HL-60/S4 treated with retinoic acid at 250 ng/mL for 4 days and 3 days (cell line): ENCODE measurements around the gene CANX.
"Not testable (repeated sequence)": the region's sequence is repeated elsewhere in the genome, so short reads cannot be mapped to it uniquely, and the experiment has no call there.

Source experiments
- in situ Hi-C: fragments of 300-500 bp; cut with MboI; formaldehyde crosslinking; loops from 2 replicates; pipeline ENCODE4 v1.7.0; 2022; ENCODE audit warnings: low sequenced_read_pairs

The CANX gene, protein sequence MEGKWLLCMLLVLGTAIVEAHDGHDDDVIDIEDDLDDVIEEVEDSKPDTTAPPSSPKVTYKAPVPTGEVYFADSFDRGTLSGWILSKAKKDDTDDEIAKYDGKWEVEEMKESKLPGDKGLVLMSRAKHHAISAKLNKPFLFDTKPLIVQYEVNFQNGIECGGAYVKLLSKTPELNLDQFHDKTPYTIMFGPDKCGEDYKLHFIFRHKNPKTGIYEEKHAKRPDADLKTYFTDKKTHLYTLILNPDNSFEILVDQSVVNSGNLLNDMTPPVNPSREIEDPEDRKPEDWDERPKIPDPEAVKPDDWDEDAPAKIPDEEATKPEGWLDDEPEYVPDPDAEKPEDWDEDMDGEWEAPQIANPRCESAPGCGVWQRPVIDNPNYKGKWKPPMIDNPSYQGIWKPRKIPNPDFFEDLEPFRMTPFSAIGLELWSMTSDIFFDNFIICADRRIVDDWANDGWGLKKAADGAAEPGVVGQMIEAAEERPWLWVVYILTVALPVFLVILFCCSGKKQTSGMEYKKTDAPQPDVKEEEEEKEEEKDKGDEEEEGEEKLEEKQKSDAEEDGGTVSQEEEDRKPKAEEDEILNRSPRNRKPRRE

DNA sequence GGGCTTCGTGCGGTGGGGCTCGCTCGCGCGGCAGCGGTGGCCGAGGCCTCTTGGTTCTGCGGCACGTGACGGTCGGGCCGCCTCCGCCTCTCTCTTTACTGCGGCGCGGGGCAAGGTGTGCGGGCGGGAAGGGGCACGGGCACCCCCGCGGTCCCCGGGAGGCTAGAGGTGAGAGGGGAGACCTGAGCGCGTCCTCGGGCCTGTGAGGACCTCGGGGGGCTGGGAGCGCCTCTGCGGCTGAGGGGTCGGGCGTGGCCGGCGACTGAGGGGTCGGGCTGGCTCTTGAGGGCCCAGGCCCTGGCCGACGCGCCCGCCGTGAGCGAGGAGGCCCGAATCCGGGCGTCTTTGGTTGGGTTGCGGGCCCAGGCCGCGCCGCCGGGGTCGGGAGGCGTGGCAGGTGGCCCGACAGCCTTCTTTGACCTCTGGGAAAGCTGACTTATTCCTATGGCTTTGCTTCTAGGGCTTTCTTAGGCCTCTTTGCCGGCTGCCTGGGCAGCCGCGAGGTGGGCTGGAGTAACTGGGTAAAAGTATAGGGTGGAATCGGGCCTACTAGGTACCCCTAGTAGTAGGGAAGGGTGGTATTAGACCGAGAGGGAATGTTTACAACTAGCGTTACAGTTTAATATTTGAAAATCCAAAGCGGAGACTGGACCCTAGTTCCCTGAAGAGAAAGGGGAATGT is at the start of gene CANX:
Gene CANX (plus strand): TSS at position 33 of the 681 bp plus-strand sequence. CDS start 6,715 bp downstream, outside the sequence.
- in situ Hi-C loops: no loop called here

DNA sequence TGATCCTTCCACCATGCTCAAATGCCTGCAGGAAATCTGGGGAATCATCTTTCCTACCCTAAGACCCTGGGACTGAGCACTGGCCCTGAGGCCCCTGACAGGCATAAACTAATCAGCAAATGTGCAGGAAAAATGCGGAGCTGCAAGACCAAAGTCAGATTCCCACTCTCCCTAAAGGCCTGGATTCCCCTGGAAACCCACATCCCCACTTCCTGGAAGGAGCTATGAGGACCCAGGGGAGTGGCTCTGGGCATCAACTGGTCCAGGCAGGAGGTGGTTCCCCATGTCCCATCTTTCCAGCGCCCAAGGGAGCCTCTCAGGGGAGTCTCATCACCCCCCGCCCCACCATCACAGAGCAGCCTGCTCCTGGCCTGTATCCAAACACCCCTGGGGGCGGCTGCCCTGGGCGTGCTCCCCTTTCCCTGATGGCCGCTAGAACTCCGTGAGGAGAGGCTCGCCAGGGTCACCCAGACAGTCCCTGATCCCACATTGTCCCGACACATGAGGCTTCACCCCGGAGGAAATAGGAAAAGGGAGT is 49.5 kb upstream of the CANX start:
- in situ Hi-C loops: not testable (repeated sequence)

DNA sequence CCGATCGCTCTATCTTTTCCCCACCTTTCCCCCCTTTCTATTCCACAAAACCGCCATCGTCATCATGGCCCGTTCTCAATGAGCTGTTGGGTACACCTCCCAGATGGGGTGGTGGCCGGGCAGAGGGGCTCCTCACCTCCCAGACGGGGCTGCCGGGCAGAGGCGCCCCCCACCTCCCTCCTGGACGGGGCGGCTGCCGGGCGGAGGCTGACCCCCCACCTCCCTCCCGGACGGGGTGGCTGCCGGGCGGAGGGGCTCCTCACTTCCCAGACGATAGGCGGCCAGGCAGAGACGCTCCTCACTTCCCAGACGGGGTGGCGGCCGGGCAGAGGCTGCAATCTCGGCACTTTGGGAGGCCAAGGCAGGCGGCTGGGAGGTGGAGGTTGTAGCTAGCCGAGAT is 48.5 kb upstream of the CANX start:
- in situ Hi-C loops: not testable (repeated sequence)

DNA sequence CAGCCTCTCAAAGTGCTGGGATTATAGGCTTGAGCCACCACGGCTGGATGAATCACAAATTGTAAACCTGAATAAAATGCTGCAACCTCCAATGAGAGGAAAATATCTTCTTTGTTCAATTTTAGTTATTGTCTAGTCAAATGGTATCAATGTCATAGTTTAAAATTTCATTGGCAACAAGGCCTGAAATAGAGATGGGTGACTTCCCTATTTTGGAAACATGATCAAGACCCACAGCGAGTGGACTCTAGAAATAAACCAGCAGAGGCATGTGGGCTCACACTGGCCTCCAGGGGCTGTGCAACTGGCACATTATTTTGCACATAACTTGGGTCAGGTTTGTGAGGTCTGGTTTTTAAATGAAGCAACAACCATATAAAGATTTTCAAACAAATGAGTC is 45.6 kb upstream of the CANX start:
- in situ Hi-C loops: not testable (repeated sequence)

- in situ Hi-C loops: not testable (repeated sequence)
These were observed 41.2 kb upstream of the CANX start for GRCh38 chr5:179657302-179658178.

DNA sequence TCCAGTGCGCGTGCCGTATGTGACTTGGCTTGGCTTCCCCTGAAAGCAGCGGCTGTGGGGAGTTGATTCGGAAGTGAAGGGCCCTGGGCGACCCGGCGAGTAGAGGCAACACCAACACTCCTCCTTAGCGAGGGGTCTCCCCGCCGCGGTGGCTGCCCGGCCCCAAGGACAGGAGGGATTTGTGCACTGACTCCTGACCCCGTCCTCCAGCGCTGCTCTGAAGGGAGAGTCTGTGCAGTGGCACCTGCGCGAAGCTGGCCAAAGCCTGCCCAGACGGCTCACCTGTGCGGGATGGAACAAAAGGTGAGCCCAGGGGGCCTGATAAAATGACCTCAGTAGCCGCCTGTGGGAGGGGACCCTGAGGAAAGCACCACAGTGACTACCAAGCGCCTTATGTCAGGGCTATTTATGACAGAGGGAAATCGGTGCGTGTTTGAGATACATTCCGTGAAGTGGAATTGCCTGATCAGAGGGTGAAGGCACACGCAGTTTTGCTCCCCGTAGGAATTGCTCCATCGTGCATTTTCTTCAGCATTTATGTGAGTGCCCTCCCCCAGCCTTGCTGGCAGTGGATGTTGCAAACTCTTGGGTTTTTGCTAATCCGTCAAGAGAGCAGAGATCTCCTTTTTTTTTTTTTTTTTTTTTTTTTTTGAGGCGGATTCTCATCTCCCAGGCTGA is 40.4 kb upstream of the CANX start:
- in situ Hi-C loops: not testable (repeated sequence)

GRCh38 chr5:179661647-179662046 is 37.1 kb upstream of the CANX start:
- in situ Hi-C loops: loop anchor here (10.0 kb wide), 1 partner anchor 57 kb away; no protein-coding TSS in a partner anchor

DNA sequence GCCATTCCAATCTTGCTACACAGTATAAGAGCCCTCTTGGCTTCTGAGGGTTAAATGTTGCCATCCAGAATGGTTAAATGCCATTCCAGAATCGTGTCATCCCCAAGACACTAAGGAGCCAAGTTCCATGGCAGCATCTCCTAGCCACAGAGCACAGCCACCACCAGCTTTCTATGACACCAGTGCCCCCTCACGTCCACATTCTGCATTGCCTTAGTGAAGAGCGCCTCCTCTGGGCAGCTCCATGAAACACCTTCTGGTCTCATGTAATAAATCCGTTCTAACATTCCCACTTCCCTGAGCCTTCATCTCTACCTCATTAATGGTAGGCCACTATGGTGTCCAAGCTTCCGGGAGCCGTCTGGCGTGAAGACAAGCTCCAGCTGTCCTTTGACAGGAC is 30.4 kb upstream of the CANX start:
- in situ Hi-C loops: loop anchor here (10.0 kb wide), 1 partner anchor 64 kb away; no protein-coding TSS in a partner anchor

DNA sequence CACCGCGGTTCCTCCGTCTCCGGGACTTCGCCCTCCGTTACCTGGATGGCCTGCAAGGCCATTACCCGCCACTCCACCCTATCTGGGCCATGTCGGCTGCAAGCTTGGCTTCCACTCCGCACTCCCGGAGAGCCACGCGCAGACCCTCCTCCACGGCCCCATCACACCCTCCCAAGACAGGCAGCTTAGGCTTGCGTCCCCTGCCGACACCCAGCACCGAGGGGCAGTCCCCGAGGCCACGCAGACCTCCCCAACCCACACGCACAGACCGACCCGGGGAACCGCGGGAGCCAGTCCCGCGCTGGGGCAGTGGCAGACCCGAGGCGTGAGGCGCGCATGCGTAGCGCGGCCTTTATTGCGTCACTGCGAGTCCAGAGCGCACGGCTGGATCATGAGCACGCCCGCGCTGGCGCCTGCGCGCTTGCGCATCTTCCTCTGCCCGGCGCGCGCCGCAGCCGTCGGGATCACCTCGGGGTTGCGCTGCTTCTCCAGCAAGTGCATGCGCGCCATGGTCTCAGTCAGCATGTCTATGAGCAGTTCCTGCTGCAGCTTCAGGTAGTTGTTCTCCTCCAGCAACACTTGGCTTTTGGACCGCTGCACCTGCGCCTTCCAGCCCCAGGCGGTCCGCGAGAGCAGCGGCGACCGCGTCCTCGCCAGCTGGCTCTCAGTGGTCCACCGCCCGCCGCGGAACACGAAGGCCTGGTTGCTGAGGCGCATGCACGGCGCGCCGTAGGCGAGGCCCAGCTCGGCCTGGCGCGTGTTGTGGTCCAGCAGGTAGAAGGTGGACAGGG is 20.3 kb upstream of the CANX start:
- in situ Hi-C loops: no loop called here

- in situ Hi-C loops: no loop called here
These were observed 19.6 kb upstream of the CANX start for GRCh38 chr5:179679014-179679674.

GRCh38 chr5:179680014-179680779 is 18.6 kb upstream of the CANX start:
- in situ Hi-C loops: no loop called here

DNA sequence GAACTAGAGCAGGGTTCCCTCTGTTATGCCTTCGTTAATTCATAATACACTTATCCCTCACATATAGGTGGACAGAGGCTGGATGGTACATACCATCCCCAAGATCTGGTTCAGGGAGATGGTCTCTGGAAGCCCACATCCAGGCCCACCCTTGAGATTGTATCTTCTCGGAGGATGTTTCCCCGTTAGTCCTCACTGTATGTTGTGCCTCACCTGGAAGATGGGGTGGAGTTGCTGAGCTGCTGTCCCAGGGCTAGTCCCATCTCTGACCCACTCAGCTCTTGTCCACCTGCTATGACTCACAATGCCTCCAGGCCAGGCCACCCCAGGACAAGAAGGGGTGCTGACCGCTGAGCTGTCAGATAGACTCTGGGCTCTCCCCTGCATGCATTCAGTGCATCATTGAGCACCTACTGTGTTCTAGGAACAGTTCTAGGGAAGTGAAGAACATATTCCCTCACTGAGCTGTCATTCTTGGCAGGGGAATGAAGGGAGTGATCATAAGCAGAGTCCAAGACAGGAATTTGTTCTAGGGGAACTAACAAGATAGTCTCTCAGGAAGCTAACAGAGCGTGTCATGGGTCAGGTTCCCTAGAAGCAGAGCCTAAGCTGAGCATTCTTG is 17.9 kb upstream of the CANX start, which contains the start of gene CBY3:
Gene CBY3 (minus strand): TSS at position 255 of the 622 bp plus-strand sequence. CDS start 116 bp downstream, at position 139.
- in situ Hi-C loops: no loop called here

DNA sequence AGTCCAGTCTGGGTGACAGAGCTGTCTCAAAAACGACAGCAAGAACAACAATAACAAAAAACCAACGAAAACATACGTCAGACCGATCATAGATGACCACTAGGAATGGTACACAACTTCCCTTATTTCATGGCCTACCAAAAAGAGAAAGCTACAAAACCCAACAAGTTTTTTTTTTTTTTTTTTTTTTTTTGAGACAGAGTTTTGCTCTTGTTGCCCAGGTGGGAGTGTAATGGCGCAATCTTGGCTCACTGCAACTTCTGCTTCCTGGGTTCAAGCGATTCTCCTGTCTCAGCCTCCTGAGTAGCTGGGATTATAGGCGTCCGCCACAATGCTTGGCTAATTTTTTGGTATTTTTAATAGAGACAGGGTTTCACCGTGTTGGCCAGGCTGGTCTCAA is 9.6 kb upstream of the CANX start:
- in situ Hi-C loops: not testable (repeated sequence)

GRCh38 chr5:179694561-179694960 is 4.2 kb upstream of the CANX start:
- in situ Hi-C loops: no loop called here

DNA sequence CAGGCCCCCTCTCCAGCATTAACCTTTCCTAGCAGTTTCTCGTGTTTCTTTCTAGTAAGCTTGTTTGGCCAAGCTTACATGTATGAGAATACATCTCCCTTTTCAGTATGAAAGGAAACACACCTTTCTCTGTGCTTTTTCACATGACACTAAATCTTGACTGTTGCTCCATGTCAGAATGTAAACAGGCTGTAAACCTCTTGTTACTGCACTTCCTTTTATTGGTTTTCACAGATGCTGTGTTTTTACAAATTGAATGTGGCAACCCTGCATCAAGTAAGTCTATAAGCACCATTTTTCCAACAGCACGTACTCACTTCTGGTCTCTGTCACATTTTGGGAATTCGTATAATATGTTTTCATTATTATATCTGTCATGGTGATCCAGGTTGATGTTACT is 2.2 kb upstream of the CANX start:
- in situ Hi-C loops: no loop called here

GRCh38 chr5:179697108-179697507 is 1.7 kb upstream of the CANX start:
- in situ Hi-C loops: no loop called here

DNA sequence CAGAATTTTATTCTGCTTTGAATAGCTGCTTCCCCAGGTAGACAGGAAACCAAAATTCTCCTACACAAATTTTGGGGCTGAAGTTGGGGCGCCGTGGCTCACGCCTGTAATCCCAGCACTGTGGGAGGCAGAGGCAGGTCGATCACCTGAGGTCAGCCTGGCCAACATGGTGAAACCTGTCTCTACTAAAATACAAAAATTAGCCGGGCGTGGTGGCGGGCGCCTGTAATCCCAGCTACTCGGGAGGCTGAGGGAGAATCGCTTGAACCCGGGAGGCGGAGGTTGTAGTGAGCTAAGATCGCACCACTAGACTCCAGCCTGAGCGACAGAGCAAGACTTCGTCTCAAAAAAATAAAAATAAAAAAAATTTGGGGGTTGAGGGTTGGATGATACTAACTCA is 1.2 kb upstream of the CANX start:
- in situ Hi-C loops: not testable (repeated sequence)
